Activated CD4-positive, alpha-beta T cell treated with anti-CD3 and anti-CD28 coated beads for 24 hours (primary cell): Measurements from ENCODE around the gene AGAP1.

Source experiments
- DNase-seq, 2 donors: peaks; one replicate each; pipeline ENCODE4 v3.0.0-alpha.2; 2020; ENCODE audit warnings: low read depth in 2 of 2

AGAP1 gene

GRCh38 chr2:235730115-235730514 is 236.3 kb downstream of the AGAP1 start:
- DNase-seq, result no peak

GRCh38 chr2:235733761-235734160 is 239.9 kb downstream of the AGAP1 start:
- DNase-seq, result no peak

DNA sequence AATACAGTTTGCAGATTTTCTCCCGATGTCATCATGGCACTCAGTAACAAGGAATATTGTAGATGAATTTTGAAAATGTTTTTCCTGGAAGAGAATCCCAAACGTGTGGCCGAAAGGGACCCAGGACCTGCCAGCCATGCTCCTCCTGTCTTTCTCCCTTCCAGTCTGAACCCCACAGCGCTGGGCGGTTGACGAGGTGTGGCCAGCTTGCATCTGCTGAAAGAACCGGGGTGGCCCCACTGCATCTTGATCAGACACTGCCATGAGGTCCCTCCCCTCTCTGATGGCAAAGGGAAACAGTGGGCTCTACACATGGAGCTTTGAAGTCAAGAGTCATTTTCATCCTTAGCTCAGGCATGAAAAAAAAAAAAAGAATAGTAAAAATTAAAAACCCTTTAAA is 240.3 kb downstream of the AGAP1 start:
- no peak for DNase-seq

DNA sequence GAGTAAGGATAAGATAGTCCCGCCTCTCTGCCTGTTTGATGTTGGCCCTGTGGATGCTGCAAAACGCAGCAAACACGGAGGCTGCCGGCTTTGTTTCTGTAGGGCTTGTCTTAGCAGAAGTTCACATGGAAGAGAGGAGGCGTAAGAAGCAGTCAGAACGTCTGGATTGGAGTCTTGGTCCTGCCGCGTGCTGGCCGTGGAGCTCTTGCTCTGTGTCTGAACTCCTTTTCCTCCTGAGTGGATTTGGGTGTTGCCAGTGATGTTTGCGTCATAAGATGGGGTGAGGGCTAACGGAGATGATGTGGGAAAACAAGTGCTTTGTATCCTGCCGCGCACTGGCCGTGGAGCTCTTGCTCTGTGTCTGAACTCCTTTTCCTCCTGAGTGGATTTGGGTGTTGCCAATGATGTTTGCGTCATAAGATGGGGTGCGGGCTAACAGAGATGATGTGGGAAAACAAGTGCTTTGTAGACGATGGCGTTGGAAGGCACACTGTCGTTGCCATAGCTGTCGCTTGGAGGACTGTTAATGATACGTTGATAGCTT is 240.9 kb downstream of the AGAP1 start:
- no peak for DNase-seq

- no peak for DNase-seq
These were observed 243.6 kb downstream of the AGAP1 start for GRCh38 chr2:235737396-235737795.

DNA sequence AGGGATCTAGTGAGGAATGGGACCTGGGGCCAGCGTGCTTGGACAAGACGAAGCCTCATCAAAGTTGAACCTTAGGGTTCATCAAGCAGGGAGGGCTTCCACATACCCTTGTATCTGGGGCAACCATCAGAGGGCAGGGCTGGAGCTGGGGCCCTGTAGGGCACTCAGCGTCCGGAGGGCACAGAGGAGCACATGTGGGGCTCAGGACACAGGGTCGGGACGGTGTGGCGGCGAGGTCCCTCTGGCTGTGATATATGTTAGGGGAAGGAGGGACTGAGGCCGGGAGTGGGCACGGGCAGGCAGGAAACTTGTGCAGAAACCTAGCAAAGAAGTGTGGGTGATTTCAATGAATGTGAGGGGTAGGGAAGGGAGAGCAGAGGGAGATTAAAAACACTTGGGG is 244.0 kb downstream of the AGAP1 start:
- no peak for DNase-seq

GRCh38 chr2:235739704-235740415 is 246.0 kb downstream of the AGAP1 start:
- no peak for DNase-seq

- no peak for DNase-seq
These were observed 247.0 kb downstream of the AGAP1 start for GRCh38 chr2:235740821-235741220.

- no peak for DNase-seq
These were observed 250.3 kb downstream of the AGAP1 start for GRCh38 chr2:235744161-235744560.

DNA sequence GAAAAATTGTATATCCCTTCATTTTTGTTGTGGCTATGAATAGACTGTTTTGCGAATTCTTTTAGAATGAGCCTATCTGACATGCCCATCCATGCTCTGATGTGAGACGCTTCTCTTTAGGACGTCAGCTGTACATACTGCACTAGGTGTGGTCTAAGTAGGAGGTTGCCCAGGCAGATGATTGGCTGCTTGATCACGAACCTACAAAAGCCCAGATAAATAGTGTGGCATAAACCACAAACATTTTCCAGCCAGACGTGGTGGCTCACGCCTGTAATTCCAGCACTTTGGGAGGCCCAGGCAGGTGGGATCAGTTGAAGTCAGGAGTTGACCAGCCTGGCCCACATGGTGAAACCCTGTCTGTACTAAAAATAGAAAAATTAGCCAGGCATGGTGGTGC is 251.8 kb downstream of the AGAP1 start:
- DNase-seq, result no peak

DNA sequence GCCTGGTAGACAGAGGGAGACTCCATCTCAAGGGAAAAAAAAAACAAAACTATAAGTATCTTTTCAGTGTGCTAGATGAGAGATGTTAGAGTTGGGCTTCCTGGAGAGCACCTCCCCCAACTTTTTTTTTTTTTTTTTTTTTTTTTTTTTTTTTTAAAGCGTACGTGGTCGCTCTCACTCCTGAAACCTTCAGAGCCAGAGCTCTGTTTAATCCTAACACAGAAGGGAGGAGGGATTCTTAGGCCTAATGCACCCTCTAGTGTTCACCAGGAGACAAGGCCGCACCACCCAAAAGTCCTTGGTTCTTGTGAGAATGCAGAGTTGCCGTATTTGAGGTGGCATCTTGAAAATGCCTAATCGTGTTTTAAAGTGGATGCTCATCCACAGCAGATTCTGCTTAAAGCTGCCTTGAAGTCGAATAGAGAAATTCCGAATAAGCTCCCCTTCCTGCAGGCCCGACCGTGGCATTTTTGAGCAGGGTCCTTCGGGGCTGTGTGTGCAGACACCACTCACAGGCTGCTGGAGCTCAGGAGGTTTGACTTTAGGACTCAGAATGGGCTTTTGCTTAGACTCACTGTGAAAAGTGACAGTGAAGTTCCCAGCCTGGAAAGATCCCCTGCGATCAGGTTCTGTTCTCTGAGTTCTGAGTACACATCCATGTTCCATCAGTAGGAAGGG is 252.6 kb downstream of the AGAP1 start:
- DNase-seq, result peak in 1 of 2 donors; percentile 32

DNA sequence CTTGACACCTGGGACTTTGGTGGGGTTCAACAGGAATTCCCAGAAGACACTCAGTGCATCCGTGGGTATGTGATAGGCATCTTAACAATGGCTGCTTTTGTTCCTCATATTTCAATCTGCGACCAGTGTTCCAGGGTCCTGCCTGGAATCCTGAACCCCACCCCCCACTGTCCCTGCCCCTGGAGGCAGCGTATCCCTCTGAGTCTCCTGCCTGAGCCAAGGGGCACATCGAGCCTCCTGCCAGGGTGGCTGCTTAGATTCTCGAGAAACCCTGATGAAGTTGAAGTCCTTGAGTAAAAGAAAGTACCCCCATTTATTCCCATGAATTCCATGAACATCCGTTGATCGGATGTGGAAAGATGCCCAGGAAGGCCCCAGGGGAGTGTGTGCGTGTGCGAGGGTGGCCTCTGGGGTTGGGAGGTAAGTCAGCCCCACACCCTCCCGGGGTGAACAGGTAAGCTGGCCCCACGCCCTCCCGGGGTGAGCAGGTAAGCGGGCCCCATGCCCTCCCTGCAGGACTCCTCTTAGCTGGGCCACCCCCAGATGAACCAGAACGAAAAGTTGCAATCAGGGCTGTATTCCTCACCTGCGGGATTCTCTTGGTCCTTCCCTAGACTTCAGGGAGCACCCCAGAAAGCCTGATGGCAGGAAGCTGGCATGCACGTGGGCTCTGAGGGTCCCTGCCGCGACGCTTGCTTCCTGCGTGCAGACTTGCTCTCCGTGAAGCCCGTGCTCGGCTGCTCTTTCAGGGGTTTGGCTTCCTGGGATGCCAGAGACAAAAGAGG is 253.3 kb downstream of the AGAP1 start:
- no peak for DNase-seq

GRCh38 chr2:235747786-235748091 is 253.9 kb downstream of the AGAP1 start:
- no peak for DNase-seq

- DNase-seq, result no peak
These were observed 255.4 kb downstream of the AGAP1 start for GRCh38 chr2:235749121-235749770.

DNA sequence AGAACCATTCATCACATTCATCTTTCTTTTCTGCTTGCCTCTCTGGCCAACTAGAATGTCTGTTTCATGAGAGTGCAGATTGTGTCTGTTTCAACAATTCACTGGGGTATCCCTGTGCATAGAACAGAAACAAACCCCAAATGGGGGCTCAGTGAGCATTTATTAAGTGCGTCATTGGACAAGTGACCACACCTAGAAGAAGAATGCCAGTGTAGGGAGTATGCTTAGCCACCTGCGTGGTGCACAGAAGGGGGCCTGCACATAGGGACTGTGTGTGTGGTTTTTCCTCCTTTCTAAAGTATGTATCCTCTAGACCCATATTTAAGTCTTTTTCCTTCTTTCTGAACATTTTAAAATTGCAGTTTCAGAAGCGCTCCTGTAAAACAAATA is 255.9 kb downstream of the AGAP1 start:
- DNase-seq, result no peak

GRCh38 chr2:235752846-235753245 is 259.0 kb downstream of the AGAP1 start:
- no peak for DNase-seq

DNA sequence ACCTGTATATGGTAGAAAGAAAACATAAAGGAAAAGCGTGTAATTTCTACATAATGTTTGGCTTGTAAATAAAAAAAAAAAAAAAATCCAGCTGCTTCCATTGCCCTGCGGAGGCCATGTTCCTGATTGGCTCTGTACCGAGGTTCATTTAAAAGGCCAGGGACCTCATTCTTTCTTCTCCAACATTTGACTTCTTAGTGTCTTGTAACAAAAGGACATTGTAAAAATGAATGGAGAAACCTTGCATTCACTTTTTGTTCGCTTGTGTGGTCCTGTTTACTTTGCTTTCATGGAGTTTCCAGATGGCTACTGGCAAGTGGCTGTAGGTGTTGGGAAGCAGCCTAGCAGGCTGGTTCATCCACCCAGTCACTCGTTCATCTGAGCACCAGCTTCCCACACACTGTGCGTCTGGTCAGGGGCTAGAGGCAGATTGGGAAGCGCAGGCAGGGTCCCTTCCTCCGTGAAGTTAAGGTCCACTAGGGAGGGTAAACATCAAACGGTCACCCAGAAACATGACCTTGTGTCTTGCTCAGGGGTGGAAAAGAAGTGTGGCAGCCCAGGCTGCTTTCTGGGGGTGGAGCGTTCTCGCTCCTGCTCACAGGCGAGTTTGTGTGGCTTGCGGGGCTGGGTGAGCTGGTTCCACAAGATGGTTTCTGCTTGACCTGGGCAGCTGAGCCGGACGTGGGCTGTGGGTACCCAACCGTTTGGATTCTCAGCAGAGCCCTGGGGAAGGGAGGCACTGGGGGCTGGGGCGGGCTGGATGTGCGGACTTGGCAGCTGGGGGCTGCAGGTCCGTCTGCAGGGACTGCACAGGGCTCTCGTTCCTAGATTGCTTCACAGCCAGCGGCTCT is 260.7 kb downstream of the AGAP1 start:
- no peak for DNase-seq

DNA sequence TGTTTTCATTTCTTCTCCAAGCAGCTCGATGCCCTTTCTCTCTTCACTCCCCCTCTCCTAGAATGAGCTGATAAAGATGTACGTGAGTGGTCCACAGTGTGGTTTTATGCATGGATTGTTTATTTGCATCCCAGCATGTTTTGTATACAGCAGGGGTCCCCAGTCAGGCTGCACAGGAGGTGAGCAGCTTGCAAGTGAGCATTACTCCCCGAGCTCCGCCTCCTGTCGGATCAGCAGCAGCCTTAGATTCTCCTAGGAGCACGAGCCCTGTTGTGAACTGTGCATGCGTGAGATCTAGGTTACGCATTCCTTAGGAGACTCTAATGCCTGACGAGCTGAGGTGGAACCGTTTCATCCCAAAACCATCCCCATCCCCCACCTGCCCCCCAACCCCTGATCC is 262.6 kb downstream of the AGAP1 start:
- DNase-seq, result no peak

- no peak for DNase-seq
These were observed 263.4 kb downstream of the AGAP1 start for GRCh38 chr2:235757212-235757611.

GRCh38 chr2:235757640-235758039 is 263.8 kb downstream of the AGAP1 start:
- DNase-seq, result no peak
